ENCODE data around the gene CNTNAP2. TPM values are rescaled to one million over a fixed set of nuclear protein-coding genes. Genes with fewer than 3 reads are reported as not detected.

CNTNAP2 gene
- total RNA-seq, 4 donors from 2014 or later, result 0.25 to 0.89 (median 0.30) TPM; not detected in 1

- H3K4me1 ChIP-seq, result no peaks in the 10 kb centered on the region
- TF ChIP-seq POLR2AphosphoS5 (IDR thresholded peaks at IDR 0.05) (no peak), POLR2A (IDR thresholded peaks at IDR 0.05) (no peak), CTCF (IDR thresholded peaks at IDR 0.05) (no peak), EP300 (IDR thresholded peaks at IDR 0.05) (no peak)
- H3K9me3 ChIP-seq, result no peaks in the 10 kb centered on the region
- WGBS, result 62% methylated on average over 4 of the region's 4 CpGs
- no peak for DNase-seq (ENCODE audit: low spot score in 2 of 2)
- H3K4me3 ChIP-seq, result no peak overlapping the region
- no peaks in the 10 kb centered on the region for H3K27me3 ChIP-seq
- no peaks in the 10 kb centered on the region for H3K36me3 ChIP-seq
- H3K27ac ChIP-seq, result no peak overlapping the region
Measured at GRCh38 chr7:147999962-148000361, 1883.4 kb downstream of the CNTNAP2 start.

- DNase-seq (ENCODE audit: low spot score in 2 of 2), result no peak
- WGBS, result 87% methylated on average over 1 of the region's 1 CpG
Measured at GRCh38 chr7:148011753-148012152, 1895.2 kb downstream of the CNTNAP2 start.

GRCh38 chr7:148014001-148014400, 1897.4 kb downstream of the CNTNAP2 start:
- WGBS, result 80% methylated on average over 6 of the region's 6 CpGs
- DNase-seq (ENCODE audit: low spot score in 2 of 2), result no peak
- TF ChIP-seq CTCF (IDR thresholded peaks at IDR 0.05) (no peak), POLR2AphosphoS5 (IDR thresholded peaks at IDR 0.05) (no peak), EP300 (IDR thresholded peaks at IDR 0.05) (no peak), POLR2A (IDR thresholded peaks at IDR 0.05) (no peak)
- H3K4me3 ChIP-seq, result no peak overlapping the region
- H3K36me3 ChIP-seq, result no peaks in the 10 kb centered on the region
- H3K27me3 ChIP-seq, result no peaks in the 10 kb centered on the region
- H3K4me1 ChIP-seq, result no peaks in the 10 kb centered on the region
- no peak overlapping the region for H3K27ac ChIP-seq
- no peaks in the 10 kb centered on the region for H3K9me3 ChIP-seq

More at GRCh38 chr7:148011753-148012152, 1895.2 kb downstream of the CNTNAP2 start:
- TF ChIP-seq POLR2AphosphoS5 (IDR thresholded peaks at IDR 0.05) (no peak), CTCF (IDR thresholded peaks at IDR 0.05) (no peak), POLR2A (IDR thresholded peaks at IDR 0.05) (no peak), EP300 (IDR thresholded peaks at IDR 0.05) (no peak)
- H3K4me1 ChIP-seq, result no peaks in the 10 kb centered on the region
- no peak overlapping the region for H3K27ac ChIP-seq
- no peaks in the 10 kb centered on the region for H3K9me3 ChIP-seq
- H3K4me3 ChIP-seq, result no peak overlapping the region
- H3K36me3 ChIP-seq, result no peaks in the 10 kb centered on the region
- no peaks in the 10 kb centered on the region for H3K27me3 ChIP-seq

GRCh38 chr7:148014541-148014940, 1897.9 kb downstream of the CNTNAP2 start:
- Histone ChIP-seq H3K4me3 (no peak overlapping the region), H3K9me3 (no peaks in the 10 kb centered on the region), H3K4me1 (no peaks in the 10 kb centered on the region), H3K27me3 (no peaks in the 10 kb centered on the region), H3K36me3 (no peaks in the 10 kb centered on the region), H3K27ac (no peak overlapping the region)
- TF ChIP-seq POLR2A (IDR thresholded peaks at IDR 0.05), result no peak
- TF ChIP-seq CTCF (IDR thresholded peaks at IDR 0.05), result no peak
- TF ChIP-seq EP300 (IDR thresholded peaks at IDR 0.05), result no peak
- TF ChIP-seq POLR2AphosphoS5 (IDR thresholded peaks at IDR 0.05), result no peak
- DNase-seq (ENCODE audit: low spot score in 2 of 2), result no peak
- 69% methylated on average over 4 of the region's 4 CpGs for WGBS

- TF ChIP-seq POLR2AphosphoS5 (IDR thresholded peaks at IDR 0.05) (no peak), EP300 (IDR thresholded peaks at IDR 0.05) (no peak), CTCF (IDR thresholded peaks at IDR 0.05) (no peak), POLR2A (IDR thresholded peaks at IDR 0.05) (no peak)
- no peak for DNase-seq (ENCODE audit: low spot score in 2 of 2)
- Histone ChIP-seq H3K36me3 (no peaks in the 10 kb centered on the region), H3K27me3 (no peaks in the 10 kb centered on the region), H3K9me3 (no peaks in the 10 kb centered on the region), H3K4me1 (no peaks in the 10 kb centered on the region), H3K27ac (no peak overlapping the region), H3K4me3 (no peak overlapping the region)
- 79% methylated on average over 2 of the region's 2 CpGs for WGBS
Measured at GRCh38 chr7:148017126-148017525, 1900.5 kb downstream of the CNTNAP2 start.

Measured in suprapubic skin (tissue), 4 donors.